ENCODE results near the gene FREM2. TPM values are rescaled to one million over a fixed set of nuclear protein-coding genes. Genes with fewer than 3 reads are reported as not detected.

The FREM2 gene
- total RNA-seq, 1 experiment from 2014 or later, result 25.4 TPM

DNA sequence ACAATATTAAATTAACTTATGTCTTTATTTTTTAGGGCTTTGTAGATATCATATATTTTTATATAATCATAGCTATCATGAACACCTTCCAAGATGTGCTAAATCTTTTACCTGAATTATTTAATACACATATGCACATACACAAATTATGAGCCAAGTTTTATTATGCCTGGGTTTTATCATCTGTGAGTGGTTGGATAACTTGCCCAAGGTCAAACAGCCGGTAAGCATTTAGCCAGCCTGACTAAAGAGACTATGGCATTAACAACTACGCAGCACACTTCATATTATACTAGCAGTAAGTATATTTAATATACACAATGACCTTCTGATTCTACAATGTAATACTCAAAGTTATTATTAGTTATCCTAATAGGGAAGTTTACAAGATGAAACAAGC is 132.7 kb downstream of the FREM2 start:
- CTCF ChIA-PET, result no interaction called here
- H3K27me3 Mint-ChIP-seq (ENCODE audit: unreplicated experiment), result no peaks in the 10 kb centered on the region
- no peak for DNase-seq
- H3K27ac Mint-ChIP-seq (ENCODE audit: unreplicated experiment), result no peak overlapping the region
- H3K36me3 Mint-ChIP-seq (ENCODE audit: insufficient read depth, unreplicated experiment), result peaks cover 2% of the 10 kb centered on the region
- intact Hi-C loops (cut with micrococcal nuclease; ENCODE audit: unreplicated experiment), result no loop called here
- H3K4me3 Mint-ChIP-seq (ENCODE audit: low read depth, unreplicated experiment), result no peak overlapping the region
- H3K9me3 Mint-ChIP-seq (ENCODE audit: low read depth, unreplicated experiment), result peaks cover 7% of the 10 kb centered on the region
- H3K4me1 Mint-ChIP-seq (ENCODE audit: low read depth, unreplicated experiment), result peaks cover 20% of the 10 kb centered on the region
- TF ChIP-seq, protein P1, sequence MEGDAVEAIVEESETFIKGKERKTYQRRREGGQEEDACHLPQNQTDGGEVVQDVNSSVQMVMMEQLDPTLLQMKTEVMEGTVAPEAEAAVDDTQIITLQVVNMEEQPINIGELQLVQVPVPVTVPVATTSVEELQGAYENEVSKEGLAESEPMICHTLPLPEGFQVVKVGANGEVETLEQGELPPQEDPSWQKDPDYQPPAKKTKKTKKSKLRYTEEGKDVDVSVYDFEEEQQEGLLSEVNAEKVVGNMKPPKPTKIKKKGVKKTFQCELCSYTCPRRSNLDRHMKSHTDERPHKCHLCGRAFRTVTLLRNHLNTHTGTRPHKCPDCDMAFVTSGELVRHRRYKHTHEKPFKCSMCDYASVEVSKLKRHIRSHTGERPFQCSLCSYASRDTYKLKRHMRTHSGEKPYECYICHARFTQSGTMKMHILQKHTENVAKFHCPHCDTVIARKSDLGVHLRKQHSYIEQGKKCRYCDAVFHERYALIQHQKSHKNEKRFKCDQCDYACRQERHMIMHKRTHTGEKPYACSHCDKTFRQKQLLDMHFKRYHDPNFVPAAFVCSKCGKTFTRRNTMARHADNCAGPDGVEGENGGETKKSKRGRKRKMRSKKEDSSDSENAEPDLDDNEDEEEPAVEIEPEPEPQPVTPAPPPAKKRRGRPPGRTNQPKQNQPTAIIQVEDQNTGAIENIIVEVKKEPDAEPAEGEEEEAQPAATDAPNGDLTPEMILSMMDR (IDR thresholded peaks at IDR 0.05; ENCODE audit: unreplicated experiment), result no peak
- no TSS peak for BruUV-seq (replicated peaks)

DNA sequence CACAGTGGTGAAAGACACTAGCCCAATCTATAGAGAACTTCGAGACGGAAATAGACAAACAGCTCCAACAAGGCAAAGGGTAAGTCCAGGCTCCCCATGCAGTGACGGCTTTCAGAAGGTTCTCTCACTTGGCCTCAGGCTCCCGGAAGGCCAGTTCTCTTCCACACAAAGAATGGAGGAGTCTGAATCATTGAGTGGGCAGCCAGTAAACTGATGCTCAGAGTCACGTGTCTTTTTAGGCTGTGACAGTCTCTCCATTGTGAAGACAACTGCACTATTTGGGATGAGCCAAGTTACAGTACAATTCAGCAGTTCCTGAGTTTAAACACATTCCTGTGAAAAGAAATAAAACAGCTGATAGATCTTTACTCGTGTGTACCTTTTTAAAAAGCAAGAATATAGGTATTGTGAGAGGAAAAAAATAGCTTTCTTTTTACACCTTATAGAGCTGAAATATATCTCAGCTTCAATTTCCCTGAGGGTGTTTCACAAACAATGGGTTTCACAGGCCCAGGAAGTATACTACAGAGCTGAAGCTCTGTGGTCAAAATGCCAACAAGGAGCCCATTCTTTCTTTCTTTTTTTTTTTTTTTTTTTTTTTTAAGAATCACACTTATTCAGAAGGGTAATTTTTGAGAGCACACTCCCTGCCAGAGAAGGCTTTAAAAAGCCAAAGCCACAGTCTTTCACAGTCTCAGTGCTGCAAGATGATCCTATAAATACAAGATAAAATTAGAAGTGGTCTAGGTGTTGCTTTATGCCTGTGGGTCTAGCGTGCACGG is 135.1 kb downstream of the FREM2 start:
- TF ChIP-seq, protein P1 (IDR thresholded peaks at IDR 0.05; ENCODE audit: unreplicated experiment), result no peak
- Mint-ChIP-seq H3K36me3 (ENCODE audit: insufficient read depth, unreplicated experiment) (no peaks in the 10 kb centered on the region), H3K27me3 (ENCODE audit: unreplicated experiment) (no peaks in the 10 kb centered on the region), H3K4me1 (ENCODE audit: low read depth, unreplicated experiment) (peaks cover 14% of the 10 kb centered on the region), H3K4me3 (ENCODE audit: low read depth, unreplicated experiment) (no peak overlapping the region), H3K9me3 (ENCODE audit: low read depth, unreplicated experiment) (peaks cover 3% of the 10 kb centered on the region), H3K27ac (ENCODE audit: unreplicated experiment) (peak overlapping the region; percentile 39)
- CTCF ChIA-PET, result interaction anchor here (0.6 to 0.7 kb wide), 4 partner anchors 11 to 806 kb away, joined by 3 to 5 read pairs (median 4); no protein-coding TSS in a partner anchor
- BruUV-seq (replicated peaks), result no TSS peak
- peak; percentile 1 for DNase-seq
- intact Hi-C loops (cut with micrococcal nuclease; ENCODE audit: unreplicated experiment), result no loop called here

DNA sequence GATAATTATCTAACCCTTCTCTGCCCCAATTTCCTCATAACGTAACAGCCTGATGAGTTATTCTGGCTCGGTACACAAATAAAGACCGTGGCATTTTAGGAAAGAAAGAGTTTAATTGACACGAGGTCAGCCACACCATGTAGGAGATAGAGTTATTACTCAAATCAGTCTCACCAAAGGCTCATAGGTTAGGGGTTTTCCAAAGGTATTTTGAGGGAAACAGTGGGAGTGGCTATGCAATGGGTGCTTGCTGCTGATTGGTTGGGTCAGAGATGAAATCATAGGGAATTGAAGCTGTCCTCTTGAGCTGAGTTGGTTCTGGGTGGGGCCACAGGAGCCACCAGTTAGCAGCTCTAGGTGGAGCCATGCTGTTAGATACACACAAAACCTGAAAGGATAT is 137.5 kb downstream of the FREM2 start:
- H3K9me3 Mint-ChIP-seq (ENCODE audit: low read depth, unreplicated experiment), result peaks cover 3% of the 10 kb centered on the region
- no peaks in the 10 kb centered on the region for H3K27me3 Mint-ChIP-seq (ENCODE audit: unreplicated experiment)
- H3K4me3 Mint-ChIP-seq (ENCODE audit: low read depth, unreplicated experiment), result no peak overlapping the region
- H3K27ac Mint-ChIP-seq (ENCODE audit: unreplicated experiment), result peak overlapping the region; percentile 19
- CTCF ChIA-PET, result interaction anchor here (0.7 to 0.9 kb wide), 2 partner anchors 31 to 200 kb away, joined by 3 read pairs; no protein-coding TSS in a partner anchor
- peak; percentile 4 for DNase-seq
- intact Hi-C loops (cut with micrococcal nuclease; ENCODE audit: unreplicated experiment), result no loop called here
- TF ChIP-seq, protein P1 (IDR thresholded peaks at IDR 0.05; ENCODE audit: unreplicated experiment), result no peak
- no peaks in the 10 kb centered on the region for H3K36me3 Mint-ChIP-seq (ENCODE audit: insufficient read depth, unreplicated experiment)
- no TSS peak for BruUV-seq (replicated peaks)
- peaks cover 14% of the 10 kb centered on the region for H3K4me1 Mint-ChIP-seq (ENCODE audit: low read depth, unreplicated experiment)

DNA sequence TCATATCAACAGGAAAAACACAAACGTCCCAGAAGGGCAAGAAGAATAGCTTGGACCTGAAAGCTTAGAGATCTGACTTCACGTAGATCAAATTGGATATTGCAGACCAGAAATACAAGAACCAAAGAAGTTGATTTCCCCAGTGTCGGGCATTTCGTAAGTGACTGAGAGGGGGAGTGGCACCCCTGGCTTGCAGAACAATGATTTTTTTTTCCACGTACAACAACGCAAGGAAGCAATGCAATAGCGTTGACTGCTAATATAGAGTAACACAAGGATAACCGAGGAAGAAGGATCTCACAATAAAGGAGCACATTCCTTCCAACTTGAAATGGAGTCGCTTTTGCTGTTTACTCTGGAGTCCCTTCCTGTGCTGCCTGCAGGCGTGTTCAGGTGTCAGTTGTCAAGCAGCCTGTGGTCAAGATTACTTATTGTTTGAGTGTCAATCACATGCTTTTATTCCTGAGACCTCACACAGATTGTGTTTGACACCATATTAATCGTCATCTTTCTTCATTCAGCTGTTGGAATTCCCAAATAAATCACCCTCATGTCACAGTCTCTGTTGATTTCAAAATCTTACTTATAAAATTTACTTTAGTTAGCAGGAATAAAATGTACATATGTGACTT is 139.4 kb downstream of the FREM2 start:
- H3K27me3 Mint-ChIP-seq (ENCODE audit: unreplicated experiment), result no peaks in the 10 kb centered on the region
- BruUV-seq (replicated peaks), result no TSS peak
- CTCF ChIA-PET, result no interaction called here

More for the DNA sequence above, 139.4 kb downstream of the FREM2 start:
- Mint-ChIP-seq H3K4me1 (ENCODE audit: low read depth, unreplicated experiment) (peaks cover 14% of the 10 kb centered on the region), H3K4me3 (ENCODE audit: low read depth, unreplicated experiment) (no peak overlapping the region), H3K27ac (ENCODE audit: unreplicated experiment) (no peak overlapping the region), H3K36me3 (ENCODE audit: insufficient read depth, unreplicated experiment) (no peaks in the 10 kb centered on the region), H3K9me3 (ENCODE audit: low read depth, unreplicated experiment) (peaks cover 3% of the 10 kb centered on the region)
- intact Hi-C loops (cut with micrococcal nuclease; ENCODE audit: unreplicated experiment), result no loop called here
- no peak for DNase-seq
- TF ChIP-seq, protein P1 (IDR thresholded peaks at IDR 0.05; ENCODE audit: unreplicated experiment), result no peak
